Measurements from ENCODE around the gene OR4Q3. TPM values are rescaled to one million over a fixed set of nuclear protein-coding genes. Genes with fewer than 3 reads are reported as not detected.
"Not testable (repeated sequence)": the region's sequence is repeated elsewhere in the genome, so short reads cannot be mapped to it uniquely, and the experiment has no call there.

The OR4Q3 gene
- total and polyA plus RNA-seq, 8 donors: not detected

DNA sequence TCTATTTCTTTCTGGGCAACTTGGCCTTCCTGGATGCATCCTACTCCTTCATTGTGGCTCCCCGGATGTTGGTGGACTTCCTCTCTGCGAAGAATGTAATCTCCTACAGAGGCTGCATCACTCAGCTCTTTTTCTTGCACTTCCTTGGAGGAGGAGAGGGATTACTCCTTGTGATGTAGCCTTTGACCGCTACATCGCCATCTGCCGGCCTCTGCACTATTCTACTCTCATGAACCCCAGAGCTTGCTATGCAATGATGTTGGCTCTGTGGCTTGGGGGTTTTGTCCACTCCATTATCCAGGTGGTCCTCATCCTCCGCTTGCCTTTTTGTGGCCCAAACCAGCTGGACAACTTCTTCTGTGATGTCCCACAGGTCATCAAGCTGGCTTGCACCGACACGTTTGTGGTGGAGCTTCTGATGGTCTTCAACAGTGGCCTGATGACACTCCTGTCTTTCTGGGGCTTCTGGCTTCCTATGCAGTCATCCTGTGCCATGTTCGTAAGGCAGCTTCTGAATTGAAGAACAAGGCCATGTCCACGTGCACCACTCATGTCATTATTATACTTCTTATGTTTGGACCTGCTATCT, 53.2 kb downstream of the OR4Q3 start:
- DNase-seq; H3K36me3 ChIP-seq; H3K4me1 ChIP-seq; intact Hi-C loops (cut with DNase I; ENCODE audit: low total_unique reads); H3K4me3 ChIP-seq; H3K27ac ChIP-seq; H3K27me3 ChIP-seq: not testable (repeated sequence)
- 68 to 76% (median 72%) methylated on average over 10 of the region's 10 CpGs for WGBS, 5 donors
- H3K9me3 ChIP-seq: peaks cover 0 to 19% (median 8%) of the 10 kb centered on the region in 4 donors

Small RNA genes within 50 kb of the gene (small RNA-seq; reads per million reads assigned to genes)
- gene AL512310.1: 0 reads per million in 4 donors

Other genes with a start within 250 kb of the OR4Q3 start
- not detected for gene OR11H2, start 29.7 kb upstream of the OR4Q3 start, total RNA-seq
- not detected for gene OR11H2, start 29.7 kb upstream of the OR4Q3 start, polyA plus RNA-seq
- not detected for gene OR4M1, start 29.9 kb downstream of the OR4Q3 start, total RNA-seq
- gene OR4M1, start 29.9 kb downstream of the OR4Q3 start, polyA plus RNA-seq: not detected
- gene OR4N2, start 60.2 kb downstream of the OR4Q3 start, total RNA-seq: not detected
- gene OR4N2, start 60.2 kb downstream of the OR4Q3 start, polyA plus RNA-seq: not detected
- under 1 TPM in 1 of 5 donors, not detected in 4; under 0.01 TPM for gene OR4K2, start 131.6 kb downstream of the OR4Q3 start, total RNA-seq
- gene OR4K2, start 131.6 kb downstream of the OR4Q3 start, polyA plus RNA-seq: not detected
- not detected for gene OR4K5, start 177.0 kb downstream of the OR4Q3 start, total RNA-seq
- gene OR4K5, start 177.0 kb downstream of the OR4Q3 start, polyA plus RNA-seq: not detected
- not detected for gene OR4K1, start 187.3 kb downstream of the OR4Q3 start, total RNA-seq
- gene OR4K1, start 187.3 kb downstream of the OR4Q3 start, polyA plus RNA-seq: not detected
- gene OR4K15, start 232.0 kb downstream of the OR4Q3 start, total RNA-seq: not detected
- gene OR4K15, start 232.0 kb downstream of the OR4Q3 start, polyA plus RNA-seq: not detected